Heart right ventricle (tissue), 16 donors: ENCODE results near the gene CDK5RAP2. TPM values are rescaled to one million over a fixed set of nuclear protein-coding genes. Genes with fewer than 3 reads are reported as not detected.

Experiments
- ATAC-seq, 8 donors: fragments of 200-7000 bp; cut with Tn5 transposase; one replicate each; pipeline ENCODE4 v1.9.1; 2020; ENCODE audit warnings: mild to moderate bottlenecking in 8 of 8, moderate library complexity in 8 of 8, moderate number of reproducible peaks in 1 of 8
- DNase-seq, 2 donors: peaks; one replicate each; pipeline ENCODE4 v3.0.0-alpha.2; 2020
- H3K27ac ChIP-seq, 10 donors: fragments of 200-600 bp; sonication (generic) in 2 of 10; one replicate each; pipeline versions ENCODE4 v1.5.0 to v1.8.0; 2020 to 2022; ENCODE audit warnings: mild to moderate bottlenecking in 3 of 10
- H3K27me3 ChIP-seq, 7 donors: fragments of 200-600 bp; one replicate each; pipeline ENCODE4 v1.8.0; 2021 to 2022; ENCODE audit warnings: mild to moderate bottlenecking in 2 of 7
- H3K36me3 ChIP-seq, 9 donors: fragments of 200-600 bp; sonication (generic) in 1 of 9; one replicate each; pipeline versions ENCODE4 v1.5.0 to v1.8.0; 2020 to 2022; ENCODE audit warnings: mild to moderate bottlenecking in 2 of 9
- H3K4me1 ChIP-seq, 9 donors: fragments of 200-600 bp; sonication (generic) in 1 of 9; one replicate each; pipeline versions ENCODE4 v1.5.0 to v1.8.0; 2020 to 2022; ENCODE audit warnings: mild to moderate bottlenecking in 4 of 9
- H3K4me3 ChIP-seq, 10 donors: fragments of 200-600 bp; sonication (generic) in 2 of 10; one replicate each; pipeline versions ENCODE4 v1.5.0 to v1.8.0; 2020 to 2022; ENCODE audit warnings: mild to moderate bottlenecking in 7 of 10, moderate library complexity in 2 of 10
- H3K9me3 ChIP-seq, 11 donors: fragments of 200-600 bp in 10 of 11; sonication (generic) in 2 of 11; one replicate each; pipeline versions ENCODE4 v1.5.0 to v1.8.0; 2013 to 2022; ENCODE audit warnings: mild to moderate bottlenecking in 2 of 11, control low read depth in 1 of 11, moderate library complexity in 1 of 11
- WGBS, 2 donors: extraction: QIAGEN DNeasy Blood & Tissue Kit; methylation state at CpG; one replicate each; pipeline ENCODE4 v1.1.7; 2013; ENCODE audit warnings: inconsistent platforms in 1 of 2; 5-methylcytosine and 5-hydroxymethylcytosine counted together
- intact Hi-C, 10 donors: fragments of 100-400 bp; cut with DNase I; formaldehyde crosslinking; loops; one replicate each; pipeline versions ENCODE4 v1.11.1 to v1.14.2; 2022
- polyA plus RNA-seq, 2 donors: library from polyadenylated mRNA; stranded (reverse); fragments of 200-250 nt; gene quantifications; one replicate each; pipeline ENCODE4 v1.2.3, GENCODE V29; 2013
- total RNA-seq, 10 donors: library from RNA; stranded (reverse); fragmentation: NEBNext Ultra II Directional in 3 of 10; extraction: Animal tissue kit (Norgen Biotek cat#: 25700) in 3 of 10; gene quantifications; one replicate each; pipeline versions ENCODE4 v1.2.1 to v1.2.4, GENCODE V29; 2021 to 2023
- TF ChIP-seq, protein P1 (sequence below), 9 donors: fragments of 200-600 bp; sonication (generic) in 2 of 9; IDR thresholded peaks; one replicate each; pipeline versions ENCODE4 v1.5.0 to v1.8.0; 2021 to 2022; ENCODE audit warnings: antibody characterized with exemption in 9 of 9, mild to moderate bottlenecking in 5 of 9, moderate library complexity in 1 of 9
- donor health status: Arrhythmogenic right ventricular cardiomyopathy.
- donor health status: ischemic (EF 13 %, LVEDD 7.1; RV severe dilation, severe dysfunction).
- donor health status: healthy with polysubstance abuse.
- donor health status: DM: no; HTN: yes; CAD: no.
- donor health status: DM: no; HTN: no; CAD: no.
- donor health status: ischemic (EF 25% LVEDD 6.9; RV normal size, moderate dysfunction).
- donor health status: ischemic (EF 25% LVEDD 5.7; RV mildly dilated, moderate dysfunction).
- donor health status: healthy.
- donor health status: DM: yes; HTN: yes; CAD: no.
- donor health status: Ischemic cardiomyopathy.
- donor health status: ischemic (EF 35%, LVEDD 5.7; RV mildly dilated, moderate dysfunction).
- donor health status: nonischemic (EF 11% LVEDD 7.7; RV severe dilation, severe dysfunction).
- donor health status: DM: yes; HTN: yes; CAD: no.
- donor health status: PGD.
- donor health status: ischemic (EF 29% LVEDD 5.4; RV normal size, mild dysfunction).
- donor health status: nonischemic (EF 23%, LVEDD 6.1; RV moderate dilation, normal function).

The CDK5RAP2 gene
- total and polyA plus RNA-seq, 12 donors, result 21.6 to 80.1 (median 53.4) TPM

- H3K27me3 ChIP-seq, result no peaks in the 10 kb centered on the region
- H3K27ac ChIP-seq, result peak overlapping the region in 1 of 10 donors; percentile 80
- WGBS, 2 donors, result 87 to 92% methylated on average over 3 of the region's 3 CpGs
- peaks cover 0 to 100% (median 54%) of the 10 kb centered on the region in 9 donors for H3K36me3 ChIP-seq
- no peak for DNase-seq
- peaks cover 0 to 22% (median 0%) of the 10 kb centered on the region in 9 donors for H3K4me1 ChIP-seq
- ATAC-seq, result no peak
- TF ChIP-seq, protein P1, sequence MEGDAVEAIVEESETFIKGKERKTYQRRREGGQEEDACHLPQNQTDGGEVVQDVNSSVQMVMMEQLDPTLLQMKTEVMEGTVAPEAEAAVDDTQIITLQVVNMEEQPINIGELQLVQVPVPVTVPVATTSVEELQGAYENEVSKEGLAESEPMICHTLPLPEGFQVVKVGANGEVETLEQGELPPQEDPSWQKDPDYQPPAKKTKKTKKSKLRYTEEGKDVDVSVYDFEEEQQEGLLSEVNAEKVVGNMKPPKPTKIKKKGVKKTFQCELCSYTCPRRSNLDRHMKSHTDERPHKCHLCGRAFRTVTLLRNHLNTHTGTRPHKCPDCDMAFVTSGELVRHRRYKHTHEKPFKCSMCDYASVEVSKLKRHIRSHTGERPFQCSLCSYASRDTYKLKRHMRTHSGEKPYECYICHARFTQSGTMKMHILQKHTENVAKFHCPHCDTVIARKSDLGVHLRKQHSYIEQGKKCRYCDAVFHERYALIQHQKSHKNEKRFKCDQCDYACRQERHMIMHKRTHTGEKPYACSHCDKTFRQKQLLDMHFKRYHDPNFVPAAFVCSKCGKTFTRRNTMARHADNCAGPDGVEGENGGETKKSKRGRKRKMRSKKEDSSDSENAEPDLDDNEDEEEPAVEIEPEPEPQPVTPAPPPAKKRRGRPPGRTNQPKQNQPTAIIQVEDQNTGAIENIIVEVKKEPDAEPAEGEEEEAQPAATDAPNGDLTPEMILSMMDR (IDR thresholded peaks at IDR 0.05), result no peak
- no peaks in the 10 kb centered on the region for H3K9me3 ChIP-seq
- intact Hi-C loops, result loop anchor here in 1 of 10 donors (10.0 kb wide), 1 partner anchor 59 kb away; no protein-coding TSS in a partner anchor
- no peak overlapping the region for H3K4me3 ChIP-seq
Measured at GRCh38 chr9:120403543-120403856, 176.5 kb downstream of the CDK5RAP2 start.

DNA sequence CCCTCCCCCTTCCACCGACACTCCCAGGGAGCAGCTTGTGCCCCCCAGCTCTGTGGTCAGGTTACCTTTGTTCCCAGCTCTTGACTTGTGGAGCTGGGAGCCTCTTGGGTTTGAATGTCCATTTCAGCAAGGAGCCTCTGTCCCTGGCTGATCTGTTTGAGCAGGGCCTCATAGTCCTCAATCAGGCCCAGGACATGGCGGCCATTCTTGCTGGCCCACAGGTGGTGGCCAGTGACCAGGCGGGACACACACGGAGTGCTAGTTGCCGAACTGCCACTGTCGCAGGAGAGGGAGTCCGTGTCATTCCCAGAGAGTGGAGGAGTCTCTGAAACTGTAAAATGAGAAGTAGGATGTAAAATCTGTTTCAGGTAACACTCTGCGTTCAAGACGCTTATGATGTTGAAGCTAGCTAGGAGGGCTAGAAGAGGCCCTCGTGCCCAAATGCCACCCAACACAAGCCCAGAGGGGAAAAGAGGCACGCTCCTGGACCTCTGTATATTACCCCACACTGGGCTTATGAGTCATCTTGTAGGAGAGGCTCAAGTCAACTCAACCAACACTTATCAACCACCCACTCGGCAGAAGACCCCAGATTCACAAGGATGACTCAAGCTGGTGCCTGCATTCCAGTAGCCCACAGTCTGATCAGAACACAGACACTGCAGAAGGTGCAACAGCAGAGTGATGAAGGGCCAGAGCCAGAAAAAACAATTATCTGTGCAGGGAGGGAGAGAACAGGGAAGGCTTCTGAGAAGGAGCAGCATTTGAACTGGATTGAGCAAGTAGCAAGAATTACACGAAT lies 177.0 kb downstream of the CDK5RAP2 start:
- ATAC-seq (peak in 1 of 8 donors; percentile 51), DNase-seq (no peak)
- TF ChIP-seq, protein P1 (IDR thresholded peaks at IDR 0.05), result no peak
- WGBS, 2 donors, result 94 to 95% methylated on average over 13 of the region's 13 CpGs
- Histone ChIP-seq H3K27me3 (no peaks in the 10 kb centered on the region), H3K36me3 (peaks cover 0 to 100% (median 51%) of the 10 kb centered on the region in 9 donors), H3K4me3 (no peak overlapping the region), H3K27ac (peak overlapping the region in 1 of 10 donors; percentile 80), H3K9me3 (no peaks in the 10 kb centered on the region), H3K4me1 (peaks cover 0 to 22% (median 0%) of the 10 kb centered on the region in 9 donors)
- intact Hi-C loops, result loop anchor here in 1 of 10 donors (10.0 kb wide), 1 partner anchor 58 kb away; no protein-coding TSS in a partner anchor

GRCh38 chr9:120399940-120400339 lies 180.0 kb downstream of the CDK5RAP2 start:
- no peak overlapping the region for H3K4me3 ChIP-seq
- intact Hi-C loops, result loop anchor here in 1 of 10 donors (10.0 kb wide), 1 partner anchor 55 kb away; no protein-coding TSS in a partner anchor
- no peak for ATAC-seq
- peaks cover 0 to 100% (median 53%) of the 10 kb centered on the region in 9 donors for H3K36me3 ChIP-seq
- WGBS, 2 donors, result 94 to 95% methylated on average over 2 of the region's 2 CpGs
- peak overlapping the region in 1 of 10 donors; percentile 20 for H3K27ac ChIP-seq
- DNase-seq, result no peak
- TF ChIP-seq, protein P1 (IDR thresholded peaks at IDR 0.05), result no peak
- H3K27me3 ChIP-seq, result no peaks in the 10 kb centered on the region
- H3K4me1 ChIP-seq, result peaks cover 0 to 22% (median 0%) of the 10 kb centered on the region in 9 donors
- H3K9me3 ChIP-seq, result no peaks in the 10 kb centered on the region

GRCh38 chr9:120398286-120398685 lies 181.7 kb downstream of the CDK5RAP2 start:
- intact Hi-C loops, result no loop called here
- Histone ChIP-seq H3K27ac (no peak overlapping the region), H3K4me3 (no peak overlapping the region), H3K4me1 (peaks cover 0 to 20% (median 0%) of the 10 kb centered on the region in 9 donors), H3K36me3 (peaks cover 0 to 100% (median 59%) of the 10 kb centered on the region in 9 donors), H3K27me3 (no peaks in the 10 kb centered on the region), H3K9me3 (no peaks in the 10 kb centered on the region)
- ATAC-seq (no peak), DNase-seq (no peak)
- TF ChIP-seq, protein P1 (IDR thresholded peaks at IDR 0.05), result no peak
